A204.1 (cell line): ENCODE measurements around the gene CDH1.
"Not testable (repeated sequence)": the region's sequence is repeated elsewhere in the genome, so short reads cannot be mapped to it uniquely, and the experiment has no call there.

Experiments
- FAIRE-seq: peaks from 2 replicates; lab custom pipeline; 2012; peaks lifted over from hg19 to GRCh38; lab: Jason Lieb, UNC

Gene CDH1

GRCh38 chr16:68737046-68737729, at the start of gene CDH1:
CDH1 (plus strand) TSS chr16:68737292; CDS start chr16:68737416, 124 bp downstream.
- no peak for FAIRE-seq

- FAIRE-seq: no peak
Measured at GRCh38 chr16:68689921-68690320, 47.2 kb upstream of the CDH1 start.

GRCh38 chr16:68695575-68695974, 41.5 kb upstream of the CDH1 start:
- FAIRE-seq: no peak

GRCh38 chr16:68696514-68696913, 40.6 kb upstream of the CDH1 start:
- no peak for FAIRE-seq

GRCh38 chr16:68698091-68698490, 39.0 kb upstream of the CDH1 start:
- FAIRE-seq: no peak

DNA sequence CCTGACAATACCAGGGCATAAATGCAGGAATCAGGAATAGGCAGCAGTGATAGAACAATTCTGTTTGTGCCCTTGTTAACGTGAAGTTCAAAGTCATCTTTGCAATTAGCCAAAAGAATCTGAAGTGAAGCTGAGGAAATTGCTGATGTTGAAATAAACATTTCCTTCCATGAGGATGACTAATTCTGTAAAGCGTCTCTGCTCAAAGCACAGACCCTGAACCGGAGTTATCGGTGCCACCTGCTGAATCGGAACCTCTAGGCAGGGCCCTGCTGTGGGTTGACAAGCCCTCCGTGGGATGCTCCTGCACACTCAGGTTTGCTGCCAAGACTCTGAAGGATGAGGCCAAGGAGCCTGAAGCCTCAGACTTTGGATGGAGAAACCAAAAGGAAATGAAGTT, 37.0 kb upstream of the CDH1 start:
- no peak for FAIRE-seq

DNA sequence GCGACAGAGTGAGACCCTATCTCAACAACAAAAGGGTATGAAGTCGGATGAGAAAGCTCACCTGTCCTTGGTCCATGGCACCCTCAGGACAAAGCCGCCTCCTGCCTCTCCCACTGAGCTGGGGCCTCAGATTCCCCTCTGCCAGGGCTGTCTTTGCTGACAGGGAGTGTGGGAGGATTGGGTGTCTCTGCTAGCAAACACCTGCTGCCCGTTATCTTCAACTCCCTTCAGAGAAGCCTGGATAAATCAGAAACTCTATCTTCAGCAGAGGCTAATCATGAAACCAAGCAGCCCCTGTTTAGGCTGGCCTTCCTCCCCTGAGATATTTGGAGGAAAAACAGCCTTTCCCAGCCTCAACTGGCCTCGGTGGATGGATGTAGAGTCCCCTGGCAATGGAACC, 36.3 kb upstream of the CDH1 start:
- no peak for FAIRE-seq

GRCh38 chr16:68704232-68704867, 32.7 kb upstream of the CDH1 start:
- no peak for FAIRE-seq

DNA sequence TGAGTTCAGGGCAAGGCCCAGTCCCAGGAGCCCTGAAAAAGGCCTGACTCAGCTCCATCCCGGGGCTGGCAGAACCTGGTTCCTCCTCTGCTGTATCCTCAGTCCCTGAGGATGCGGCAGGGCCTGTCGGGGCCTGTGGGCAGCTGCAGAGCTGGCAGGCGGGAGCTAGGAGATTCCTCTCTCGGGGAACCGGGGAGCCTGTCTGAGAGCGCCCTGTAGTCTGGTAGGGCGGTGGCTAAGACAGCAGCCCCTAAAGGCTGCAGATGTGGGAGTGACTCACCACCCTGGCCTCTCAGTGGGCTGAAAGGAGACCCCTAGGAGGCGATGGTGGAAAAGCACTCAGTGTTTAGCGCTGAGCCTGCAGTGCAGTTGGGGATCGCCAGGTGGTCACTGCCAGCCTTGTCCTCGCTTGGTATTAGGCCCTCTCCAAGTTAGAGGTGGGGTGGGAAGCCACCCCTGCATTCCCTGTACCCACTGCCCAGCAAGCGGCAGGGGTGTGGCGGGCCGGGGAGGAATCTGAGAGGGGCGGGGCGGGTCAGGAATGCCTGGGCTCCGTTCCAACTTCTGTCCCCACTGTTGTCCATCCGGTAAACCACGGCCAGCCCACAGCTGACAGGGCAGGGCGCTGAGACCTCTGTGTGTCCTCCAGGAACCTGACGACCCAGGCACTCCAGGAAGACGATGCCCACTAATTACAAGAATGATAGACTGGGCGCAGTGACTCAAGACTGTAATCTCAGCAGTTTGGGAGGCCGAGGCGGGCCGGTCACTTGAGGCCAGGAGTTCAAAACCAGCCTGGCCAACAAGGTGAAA, 29.5 kb upstream of the CDH1 start:
- no peak for FAIRE-seq

DNA sequence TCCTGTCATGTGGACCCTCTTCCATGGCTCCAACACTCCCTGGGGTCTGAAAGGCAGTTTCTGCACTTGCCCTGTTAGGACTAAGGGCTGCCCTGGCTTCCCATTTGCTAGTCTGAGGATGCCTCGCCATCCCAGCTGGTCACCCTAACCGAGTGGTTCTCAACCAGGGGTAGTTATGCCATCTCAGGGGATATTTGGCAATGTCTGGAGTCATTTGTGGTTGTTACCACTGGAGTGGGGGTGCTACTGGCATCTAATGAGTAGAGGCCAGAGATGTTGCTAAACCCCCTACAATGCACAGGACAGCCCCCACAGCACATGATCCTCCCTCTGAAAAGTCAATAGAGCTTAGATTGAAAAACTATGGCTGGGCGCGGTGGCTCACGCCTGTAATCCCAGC, 26.9 kb upstream of the CDH1 start:
- no peak for FAIRE-seq

DNA sequence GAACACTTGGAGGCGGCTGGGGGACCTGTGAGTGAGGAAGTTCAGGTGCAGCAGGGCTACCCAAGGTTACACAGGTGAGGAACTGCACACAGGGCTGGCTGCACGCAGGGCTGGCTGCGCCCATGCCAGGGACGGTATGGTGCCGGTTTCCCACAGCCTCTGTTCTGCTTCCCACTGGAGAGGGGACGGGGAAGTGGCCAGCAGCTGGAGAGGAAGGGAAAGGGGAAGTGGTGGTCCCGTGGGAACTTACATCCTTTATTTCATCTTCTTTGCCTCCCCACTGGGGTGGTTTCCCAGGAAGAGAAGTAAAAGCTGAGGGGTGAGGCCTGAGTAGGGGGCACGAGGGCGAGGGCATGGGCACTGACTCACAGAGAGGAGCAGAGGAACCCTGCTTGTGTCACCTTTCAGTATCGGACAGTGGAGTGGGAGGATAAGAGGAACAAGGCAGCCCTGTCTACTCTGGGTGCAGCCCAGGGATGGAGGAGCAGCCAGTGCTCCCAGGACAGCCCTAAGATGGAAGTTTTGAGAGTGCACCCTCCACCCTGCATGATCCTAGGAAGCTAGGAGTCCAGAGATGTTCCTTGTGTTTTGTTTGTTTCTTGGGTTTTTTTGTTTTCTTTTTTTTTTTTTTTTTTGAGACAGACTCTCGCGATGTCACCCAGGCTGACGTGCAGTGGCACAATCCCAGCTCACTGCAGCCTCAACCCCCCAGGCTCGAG, 25.5 kb upstream of the CDH1 start:
- no peak for FAIRE-seq

- no peak for FAIRE-seq
Measured at GRCh38 chr16:68713361-68713760, 23.7 kb upstream of the CDH1 start.

- no peak for FAIRE-seq
Measured at GRCh38 chr16:68715471-68715870, 21.6 kb upstream of the CDH1 start.

- not testable (repeated sequence) for FAIRE-seq
Measured at GRCh38 chr16:68716516-68716915, 20.6 kb upstream of the CDH1 start.

GRCh38 chr16:68717684-68718083, 19.4 kb upstream of the CDH1 start:
- no peak for FAIRE-seq

- no peak for FAIRE-seq
Measured at GRCh38 chr16:68718590-68718989, 18.5 kb upstream of the CDH1 start.

DNA sequence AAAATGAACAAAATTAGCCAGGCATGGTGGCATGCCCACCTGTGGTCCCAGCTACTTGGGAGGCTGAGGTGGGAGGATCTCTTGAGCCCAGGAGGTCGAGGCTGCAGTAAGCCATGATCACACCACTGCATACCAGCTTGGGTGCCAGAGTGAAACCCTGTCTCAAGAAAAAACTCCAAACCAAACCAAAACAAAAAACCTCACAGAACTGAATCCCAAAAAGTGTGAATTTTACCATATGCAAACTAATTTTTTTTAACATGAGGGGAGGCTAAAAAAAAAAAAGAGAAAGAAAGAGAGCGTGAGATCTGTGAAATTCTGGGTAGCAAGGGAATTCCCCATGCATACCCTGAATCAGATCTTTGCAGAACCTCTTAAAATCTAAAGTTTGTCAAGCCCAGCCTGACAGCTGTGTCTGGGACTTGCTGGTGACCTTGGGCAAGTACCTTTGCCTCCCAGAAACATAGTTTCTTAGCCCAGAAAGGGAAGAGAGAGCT, 17.1 kb upstream of the CDH1 start:
- no peak for FAIRE-seq

- FAIRE-seq: no peak
Measured at GRCh38 chr16:68722119-68723024, 14.7 kb upstream of the CDH1 start.

DNA sequence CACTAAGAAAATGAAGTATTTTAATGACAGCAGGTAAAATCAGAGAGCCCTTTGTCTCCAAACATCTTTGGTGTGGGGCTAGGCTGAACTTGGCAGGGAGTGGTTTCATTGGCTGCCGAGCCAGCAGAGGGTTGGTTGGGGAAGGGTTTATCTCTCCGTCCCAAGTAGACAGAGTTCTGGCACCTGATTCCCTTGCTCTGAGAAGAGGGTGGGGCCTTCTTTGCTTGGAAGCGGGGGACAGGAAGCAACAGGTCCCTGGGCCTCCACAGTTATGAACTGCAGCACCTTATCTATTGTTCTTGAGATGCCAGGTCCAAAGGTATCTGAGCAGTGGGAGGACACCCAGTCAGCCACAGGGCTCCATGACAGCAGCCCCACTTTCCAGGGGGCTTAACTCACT, 12.3 kb upstream of the CDH1 start:
- no peak for FAIRE-seq

GRCh38 chr16:68728523-68728922, 8.6 kb upstream of the CDH1 start:
- FAIRE-seq: no peak

DNA sequence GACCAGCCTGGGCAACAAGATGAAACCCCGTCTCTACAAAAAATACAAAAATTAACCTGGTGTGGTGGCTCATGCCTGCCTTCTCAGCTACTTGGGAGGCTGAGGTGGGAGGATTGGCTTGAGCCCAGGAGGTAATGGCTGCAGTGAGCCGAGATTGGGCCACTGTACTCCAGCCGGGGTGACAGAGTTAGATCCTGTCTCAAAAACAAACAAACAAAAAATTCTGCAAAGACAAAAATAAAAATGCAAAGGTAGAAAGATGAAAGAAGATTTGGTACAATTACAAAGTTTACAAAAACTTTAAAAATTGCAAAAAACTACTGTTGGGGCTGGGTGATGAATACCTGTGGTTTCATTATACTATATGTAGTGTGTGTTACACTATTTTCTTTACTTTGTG, 5.5 kb upstream of the CDH1 start:
- FAIRE-seq: no peak
